ENCODE measurements around the gene ANXA8.
"Not testable (repeated sequence)": the region's sequence is repeated elsewhere in the genome, so short reads cannot be mapped to it uniquely, and the experiment has no call there.

Gene ANXA8

GRCh38 chr10:47462577-47463358, 21.1 kb downstream of the ANXA8 start:
- not testable (repeated sequence) for H3K27me3 ChIP-seq (ENCODE audit: control insufficient read depth, insufficient read depth, low read length)
- no CpG with 5 or more reads among the region's 9 CpGs for WGBS (ENCODE audit: insufficient coverage, insufficient read length)

GRCh38 chr10:47461261-47461687, 22.6 kb downstream of the ANXA8 start:
- WGBS (ENCODE audit: insufficient coverage, insufficient read length): no CpG with 5 or more reads among the region's 37 CpGs
- H3K36me3 ChIP-seq (ENCODE audit: control insufficient read depth, insufficient read depth, low read length); H3K9me3 ChIP-seq (ENCODE audit: control insufficient read depth, insufficient read depth, low read length); H3K4me1 ChIP-seq (ENCODE audit: control insufficient read depth, insufficient read depth, low read length); H3K4me3 ChIP-seq (ENCODE audit: low read length); H3K27ac ChIP-seq (ENCODE audit: low read length); H3K27me3 ChIP-seq (ENCODE audit: control insufficient read depth, insufficient read depth, low read length); DNase-seq (ENCODE audit: low read depth, low spot score): not testable (repeated sequence)

More at GRCh38 chr10:47462577-47463358, 21.1 kb downstream of the ANXA8 start:
- H3K27ac ChIP-seq (ENCODE audit: low read length); DNase-seq (ENCODE audit: low read depth, low spot score); H3K4me3 ChIP-seq (ENCODE audit: low read length); H3K36me3 ChIP-seq (ENCODE audit: control insufficient read depth, insufficient read depth, low read length); H3K4me1 ChIP-seq (ENCODE audit: control insufficient read depth, insufficient read depth, low read length); H3K9me3 ChIP-seq (ENCODE audit: control insufficient read depth, insufficient read depth, low read length): not testable (repeated sequence)

- Histone ChIP-seq H3K9me3 (ENCODE audit: control insufficient read depth, insufficient read depth, low read length) (no peaks in the 10 kb centered on the region), H3K27me3 (ENCODE audit: control insufficient read depth, insufficient read depth, low read length) (no peaks in the 10 kb centered on the region), H3K4me1 (ENCODE audit: control insufficient read depth, insufficient read depth, low read length) (no peaks in the 10 kb centered on the region), H3K36me3 (ENCODE audit: control insufficient read depth, insufficient read depth, low read length) (no peaks in the 10 kb centered on the region), H3K27ac (ENCODE audit: low read length) (no peak overlapping the region), H3K4me3 (ENCODE audit: low read length) (no peak overlapping the region)
- no peak for DNase-seq (ENCODE audit: low read depth, low spot score)
- no CpG with 5 or more reads among the region's 4 CpGs for WGBS (ENCODE audit: insufficient coverage, insufficient read length)
Measured at GRCh38 chr10:47458466-47459154, 25.3 kb downstream of the ANXA8 start.

- Histone ChIP-seq H3K36me3 (ENCODE audit: control insufficient read depth, insufficient read depth, low read length) (no peaks in the 10 kb centered on the region), H3K27ac (ENCODE audit: low read length) (no peak overlapping the region), H3K9me3 (ENCODE audit: control insufficient read depth, insufficient read depth, low read length) (no peaks in the 10 kb centered on the region), H3K4me1 (ENCODE audit: control insufficient read depth, insufficient read depth, low read length) (no peaks in the 10 kb centered on the region), H3K4me3 (ENCODE audit: low read length) (no peak overlapping the region), H3K27me3 (ENCODE audit: control insufficient read depth, insufficient read depth, low read length) (no peaks in the 10 kb centered on the region)
- DNase-seq (ENCODE audit: low read depth, low spot score): no peak
- no CpG with 5 or more reads among the region's 1 CpG for whole genome bisulfite sequencing (ENCODE audit: insufficient coverage, insufficient read length)
Measured at GRCh38 chr10:47457826-47458225, 26.1 kb downstream of the ANXA8 start.

GRCh38 chr10:47457528-47457820, 26.4 kb downstream of the ANXA8 start:
- DNase-seq (ENCODE audit: low read depth, low spot score): no peak
- peaks cover 2% of the 10 kb centered on the region; the same call in 1 of the 2 replicates for H3K4me1 ChIP-seq (ENCODE audit: control insufficient read depth, insufficient read depth, low read length)
- no peaks in the 10 kb centered on the region for H3K9me3 ChIP-seq (ENCODE audit: control insufficient read depth, insufficient read depth, low read length)
- WGBS (ENCODE audit: insufficient coverage, insufficient read length): no CpG with 5 or more reads among the region's 1 CpG
- no peak overlapping the region for H3K27ac ChIP-seq (ENCODE audit: low read length)
- H3K4me3 ChIP-seq (ENCODE audit: low read length): no peak overlapping the region
- H3K36me3 ChIP-seq (ENCODE audit: control insufficient read depth, insufficient read depth, low read length): no peaks in the 10 kb centered on the region
- H3K27me3 ChIP-seq (ENCODE audit: control insufficient read depth, insufficient read depth, low read length): no peaks in the 10 kb centered on the region

GRCh38 chr10:47456794-47457527, 27.0 kb downstream of the ANXA8 start:
- Histone ChIP-seq H3K9me3 (ENCODE audit: control insufficient read depth, insufficient read depth, low read length) (no peaks in the 10 kb centered on the region), H3K27ac (ENCODE audit: low read length) (no peak overlapping the region), H3K4me3 (ENCODE audit: low read length) (no peak overlapping the region), H3K27me3 (ENCODE audit: control insufficient read depth, insufficient read depth, low read length) (no peaks in the 10 kb centered on the region), H3K4me1 (ENCODE audit: control insufficient read depth, insufficient read depth, low read length) (peaks cover 3% of the 10 kb centered on the region; the same call in 1 of the 2 replicates), H3K36me3 (ENCODE audit: control insufficient read depth, insufficient read depth, low read length) (no peaks in the 10 kb centered on the region)
- no peak for DNase-seq (ENCODE audit: low read depth, low spot score)
- no CpG with 5 or more reads among the region's 6 CpGs for WGBS (ENCODE audit: insufficient coverage, insufficient read length)

GRCh38 chr10:47456079-47456785, 27.7 kb downstream of the ANXA8 start:
- H3K36me3 ChIP-seq (ENCODE audit: control insufficient read depth, insufficient read depth, low read length): no peaks in the 10 kb centered on the region
- H3K9me3 ChIP-seq (ENCODE audit: control insufficient read depth, insufficient read depth, low read length): no peaks in the 10 kb centered on the region
- H3K4me3 ChIP-seq (ENCODE audit: low read length): no peak overlapping the region
- H3K27me3 ChIP-seq (ENCODE audit: control insufficient read depth, insufficient read depth, low read length): no peaks in the 10 kb centered on the region
- no CpG with 5 or more reads among the region's 8 CpGs for WGBS (ENCODE audit: insufficient coverage, insufficient read length)
- H3K27ac ChIP-seq (ENCODE audit: low read length): no peak overlapping the region
- H3K4me1 ChIP-seq (ENCODE audit: control insufficient read depth, insufficient read depth, low read length): peaks cover 3% of the 10 kb centered on the region; the same call in 1 of the 2 replicates
- DNase-seq (ENCODE audit: low read depth, low spot score): no peak

- not testable (repeated sequence) for DNase-seq (ENCODE audit: low read depth, low spot score); H3K27me3 ChIP-seq (ENCODE audit: control insufficient read depth, insufficient read depth, low read length); H3K4me1 ChIP-seq (ENCODE audit: control insufficient read depth, insufficient read depth, low read length); H3K36me3 ChIP-seq (ENCODE audit: control insufficient read depth, insufficient read depth, low read length); H3K9me3 ChIP-seq (ENCODE audit: control insufficient read depth, insufficient read depth, low read length); H3K27ac ChIP-seq (ENCODE audit: low read length); H3K4me3 ChIP-seq (ENCODE audit: low read length)
- WGBS (ENCODE audit: insufficient coverage, insufficient read length): no CpG with 5 or more reads among the region's 9 CpGs
Measured at GRCh38 chr10:47455350-47456078, 28.4 kb downstream of the ANXA8 start.

GRCh38 chr10:47454780-47455058, 29.2 kb downstream of the ANXA8 start:
- no CpG with 5 or more reads among the region's 3 CpGs for WGBS (ENCODE audit: insufficient coverage, insufficient read length)
- H3K4me3 ChIP-seq (ENCODE audit: low read length): no peak overlapping the region

More at GRCh38 chr10:47454780-47455058, 29.2 kb downstream of the ANXA8 start:
- no peaks in the 10 kb centered on the region for H3K9me3 ChIP-seq (ENCODE audit: control insufficient read depth, insufficient read depth, low read length)
- no peaks in the 10 kb centered on the region for H3K36me3 ChIP-seq (ENCODE audit: control insufficient read depth, insufficient read depth, low read length)
- H3K4me1 ChIP-seq (ENCODE audit: control insufficient read depth, insufficient read depth, low read length): peaks cover 3% of the 10 kb centered on the region; the same call in 1 of the 2 replicates
- H3K27ac ChIP-seq (ENCODE audit: low read length): no peak overlapping the region
- DNase-seq (ENCODE audit: low read depth, low spot score): no peak
- H3K27me3 ChIP-seq (ENCODE audit: control insufficient read depth, insufficient read depth, low read length): no peaks in the 10 kb centered on the region
